LNCAP (cell line): ENCODE data around the gene PELI1.

ENCODE experiments used
- CTCF ChIP-seq: fragments of 450-650 bp; IDR thresholded peaks from 2 replicates; pipeline ENCODE4 v1.5.1; 2017; ENCODE audit warnings: mild to moderate bottlenecking

Gene PELI1

GRCh38 chr2:64151476-64151875 lies 7.3 kb upstream of the PELI1 start:
- no peak for TF ChIP-seq CTCF

DNA sequence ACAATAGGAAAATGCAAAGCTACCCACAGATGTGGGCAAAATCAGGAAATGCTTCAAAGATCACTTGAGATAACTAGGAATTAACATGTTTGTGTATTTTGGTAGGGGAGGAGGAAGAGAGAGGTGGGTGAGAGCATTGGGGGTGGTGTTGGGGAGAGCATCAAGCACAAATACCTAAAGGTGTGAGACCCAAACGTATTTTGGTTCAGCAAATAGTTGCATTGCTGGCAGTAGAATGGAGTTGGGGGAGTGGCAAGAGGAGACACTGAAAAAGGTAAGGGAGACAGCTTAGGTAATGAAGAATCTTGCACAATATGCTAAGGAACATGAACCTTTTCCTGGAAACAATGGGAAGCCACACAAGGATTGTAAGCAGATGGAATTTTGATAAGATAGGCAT lies 1.5 kb upstream of the PELI1 start:
- no peak for TF ChIP-seq CTCF

DNA sequence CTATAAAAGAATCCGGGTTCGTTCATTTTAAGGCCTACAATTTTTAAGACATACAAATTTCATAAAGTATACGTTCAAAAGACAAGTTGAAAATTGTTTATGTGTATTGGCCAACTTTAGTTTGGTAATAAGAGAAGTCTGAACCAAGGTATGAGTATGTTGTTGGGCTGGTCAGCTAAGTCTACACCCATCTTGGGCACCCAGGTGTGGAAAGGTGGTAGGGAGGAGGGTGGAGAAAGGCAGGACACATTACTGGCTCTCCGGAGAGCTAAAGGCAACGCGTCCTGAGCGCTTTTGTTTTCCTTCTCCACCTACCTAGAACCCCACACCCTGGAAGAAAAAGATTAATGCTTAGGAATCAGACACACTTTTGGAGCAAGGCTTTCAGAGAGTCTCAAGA lies 899 bp upstream of the PELI1 start:
- TF ChIP-seq CTCF = no peak

GRCh38 chr2:64143169-64144056 lies 807 bp downstream of the PELI1 start:
- no peak for TF ChIP-seq CTCF

DNA sequence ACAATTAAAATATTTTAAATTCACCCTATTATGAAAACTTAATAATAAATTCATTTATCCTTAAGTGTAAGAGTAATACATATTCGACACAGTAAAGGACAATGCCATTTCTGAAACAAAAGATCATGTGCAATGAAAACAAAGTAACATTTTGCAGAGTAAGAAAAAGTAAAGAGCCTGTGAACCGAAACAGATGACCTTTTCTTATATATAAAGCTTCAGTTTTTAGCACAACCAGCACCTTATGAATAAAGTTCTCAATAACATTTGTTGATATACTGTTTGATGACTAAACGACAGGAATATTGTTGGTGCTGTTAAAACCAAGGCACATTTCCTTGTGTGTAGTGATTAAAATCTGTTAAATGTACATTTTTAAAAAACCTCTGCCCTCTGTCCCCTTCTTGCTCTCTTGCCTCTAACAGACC lies 1.5 kb downstream of the PELI1 start:
- no peak for TF ChIP-seq CTCF

DNA sequence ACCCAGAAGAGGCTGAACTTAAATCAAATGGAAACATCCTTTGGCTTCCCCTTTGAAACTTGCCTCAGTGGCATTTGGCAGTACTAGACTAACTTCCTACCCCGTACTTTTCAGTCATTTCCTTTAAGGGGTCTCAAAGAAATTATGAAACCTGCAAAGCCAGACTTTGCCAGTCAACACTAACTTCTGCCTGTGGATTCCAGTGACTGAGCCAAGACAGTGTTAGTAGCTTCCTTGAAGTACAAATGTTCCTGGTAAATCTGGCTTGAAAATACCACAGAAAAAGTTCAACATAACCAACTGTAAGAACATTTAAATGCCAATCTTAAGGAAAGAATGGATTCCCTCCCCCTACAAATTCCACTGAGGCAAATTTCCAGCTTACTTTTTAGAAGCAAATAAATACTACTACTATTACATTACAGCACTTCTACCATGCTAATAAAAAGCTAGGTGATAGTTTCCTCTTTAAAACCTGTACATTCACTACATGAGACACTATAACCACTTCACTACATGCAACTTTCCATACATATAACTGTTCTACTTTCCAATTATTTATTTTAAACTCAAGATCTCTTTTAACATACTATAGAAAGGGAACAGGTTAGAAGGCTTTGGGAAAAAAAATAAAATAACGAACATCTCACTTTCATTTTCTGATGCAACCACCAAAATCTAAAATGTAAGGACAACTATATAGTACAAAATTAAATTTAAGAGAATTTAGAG lies 2.4 kb downstream of the PELI1 start:
- no peak for TF ChIP-seq CTCF

GRCh38 chr2:64140665-64141200 lies 3.5 kb downstream of the PELI1 start:
- no peak for TF ChIP-seq CTCF
